Liver (tissue), 9 donors: Measurements from ENCODE around the gene EPB41L4A. TPM values are rescaled to one million over a fixed set of nuclear protein-coding genes. Genes with fewer than 3 reads are reported as not detected.

Experiments used
- DNase-seq: peaks from one replicate; pipeline ENCODE4 v3.0.0-alpha.2; 2017; ENCODE audit warnings: low spot score
- H3K27ac ChIP-seq, 2 donors: one replicate each; pipeline ENCODE4 v1.7.0; 2013; ENCODE audit warnings: inconsistent platforms in 2 of 2, low read length in 2 of 2, control low read depth in 1 of 2, low read depth in 1 of 2, mild to moderate bottlenecking in 1 of 2
- H3K27me3 ChIP-seq, 4 donors: one replicate each; pipeline versions ENCODE4 v1.6.1 to v1.7.0; 2013; ENCODE audit warnings: low read length in 3 of 4, inconsistent platforms in 1 of 4, mild to moderate bottlenecking in 1 of 4, moderate library complexity in 1 of 4; ENCODE audit not compliant: control insufficient read depth in 4 of 4, insufficient read depth in 4 of 4
- H3K36me3 ChIP-seq, 4 donors: one replicate each; pipeline versions ENCODE4 v1.6.1 to v1.7.0; 2013; ENCODE audit warnings: low read length in 3 of 4, mild to moderate bottlenecking in 3 of 4, low read depth in 1 of 4, moderate library complexity in 1 of 4; ENCODE audit not compliant: control insufficient read depth in 4 of 4, insufficient read depth in 3 of 4
- H3K4me1 ChIP-seq, 4 donors: one replicate each; pipeline versions ENCODE4 v1.6.1 to v1.7.0; 2013; ENCODE audit warnings: low read length in 3 of 4, mild to moderate bottlenecking in 3 of 4, moderate library complexity in 1 of 4; ENCODE audit not compliant: control insufficient read depth in 4 of 4, insufficient read depth in 4 of 4
- H3K4me3 ChIP-seq, 3 donors: one replicate each; pipeline versions ENCODE4 v1.6.1 to v1.7.0; 2013; ENCODE audit warnings: low read length in 3 of 3, control low read depth in 1 of 3, low read depth in 1 of 3, mild to moderate bottlenecking in 1 of 3
- H3K9ac ChIP-seq, 2 donors: one replicate each; pipeline ENCODE4 v1.7.0; 2013; ENCODE audit warnings: low read length in 2 of 2, mild to moderate bottlenecking in 2 of 2, moderate library complexity in 2 of 2, control low read depth in 1 of 2, low read depth in 1 of 2
- H3K9me3 ChIP-seq, 4 donors: one replicate each; pipeline versions ENCODE4 v1.6.1 to v1.7.0; 2013; ENCODE audit warnings: low read length in 3 of 4; ENCODE audit not compliant: control insufficient read depth in 4 of 4
- ATF3 ChIP-seq: IDR thresholded peaks from 2 replicates; pipeline ENCODE4 v1.6.1; 2016; ENCODE audit warnings: antibody characterized with exemption
- EGR1 ChIP-seq, 2 donors: IDR thresholded peaks; 2 replicates each; pipeline ENCODE4 v1.6.1; 2016 to 2018; ENCODE audit warnings: antibody characterized with exemption in 2 of 2, low read depth in 2 of 2
- FOXA1 ChIP-seq: IDR thresholded peaks from 2 replicates; pipeline ENCODE4 v1.6.1; 2016; ENCODE audit warnings: antibody characterized with exemption
- FOXA2 ChIP-seq: IDR thresholded peaks from 2 replicates; pipeline ENCODE4 v1.6.1; 2016; ENCODE audit warnings: antibody characterized with exemption
- GABPA ChIP-seq, 2 donors: IDR thresholded peaks in 1 of 2; conservative IDR thresholded peaks in 1 of 2; 2 replicates each; pipeline ENCODE4 v1.6.1; 2016; ENCODE audit warnings: antibody characterized with exemption in 2 of 2, mild to moderate bottlenecking in 1 of 2, moderate library complexity in 1 of 2
- HNF4A ChIP-seq, 2 donors: conservative IDR thresholded peaks; 2 replicates each; pipeline ENCODE4 v1.6.1; 2016; ENCODE audit warnings: antibody characterized with exemption in 2 of 2, mild to moderate bottlenecking in 2 of 2
- HNF4G ChIP-seq: IDR thresholded peaks from 2 replicates; pipeline ENCODE4 v1.6.1; 2016; ENCODE audit warnings: antibody characterized with exemption
- JUND ChIP-seq, 2 donors: IDR thresholded peaks; 2 replicates each; pipeline ENCODE4 v1.6.1; 2016; ENCODE audit warnings: antibody characterized with exemption in 2 of 2
- NR2F2 ChIP-seq: IDR thresholded peaks from 2 replicates; pipeline ENCODE4 v1.6.1; 2016; ENCODE audit warnings: antibody characterized with exemption
- RAD21 ChIP-seq, 2 donors: IDR thresholded peaks; 2 replicates each; pipeline ENCODE4 v1.6.1; 2016; ENCODE audit warnings: antibody characterized with exemption in 2 of 2, mild to moderate bottlenecking in 2 of 2
- REST ChIP-seq: IDR thresholded peaks from 2 replicates; pipeline ENCODE4 v1.6.1; 2016; ENCODE audit warnings: antibody characterized with exemption, mild to moderate bottlenecking
- RXRA ChIP-seq, 2 donors: IDR thresholded peaks; 2 replicates each; pipeline ENCODE4 v1.6.1; 2017 to 2018; ENCODE audit warnings: antibody characterized with exemption in 2 of 2, mild to moderate bottlenecking in 1 of 2
- SP1 ChIP-seq: IDR thresholded peaks from 2 replicates; pipeline ENCODE4 v1.6.1; 2018; ENCODE audit warnings: antibody characterized with exemption, mild to moderate bottlenecking
- TAF1 ChIP-seq: conservative IDR thresholded peaks from 2 replicates; pipeline ENCODE4 v1.6.1; 2016; ENCODE audit warnings: antibody characterized with exemption, mild to moderate bottlenecking
- YY1 ChIP-seq: IDR thresholded peaks from 2 replicates; pipeline ENCODE4 v1.6.1; 2016; ENCODE audit warnings: antibody characterized with exemption, mild to moderate bottlenecking
- ZBTB33 ChIP-seq: IDR thresholded peaks from 2 replicates; pipeline ENCODE4 v1.6.1; 2016; ENCODE audit warnings: antibody characterized with exemption
- WGBS: extraction: QIAGEN DNeasy Blood & Tissue Kit; methylation state at CpG from one replicate; pipeline ENCODE4 v1.1.7; 2013; 5-methylcytosine and 5-hydroxymethylcytosine counted together
- polyA plus RNA-seq, 2 donors: library from polyadenylated mRNA; stranded (reverse) in 1 of 2; unstranded in 1 of 2; fragments of 200-250 nt in 1 of 2; fragments of >200 nt in 1 of 2; fragmentation: Nextera tagmentation in 1 of 2; extraction: Ambion mirVana in 1 of 2; gene quantifications; one replicate each; pipeline versions ENCODE4 v1.2.1 to v1.2.3, GENCODE V29; 2013 to 2015
- total RNA-seq, 2 donors: library from RNA; depleted of rRNA; stranded (reverse); fragments of >200 nt; gene quantifications; one replicate each; pipeline ENCODE4 v1.2.3, GENCODE V29; 2014
- TF ChIP-seq, protein P1 (sequence below): IDR thresholded peaks from 2 replicates; pipeline ENCODE4 v1.6.1; 2016; ENCODE audit warnings: antibody characterized with exemption
- TF ChIP-seq, protein P2 (sequence below): fragments of 150-350 bp; IDR thresholded peaks from 2 replicates; pipeline ENCODE4 v1.5.1; 2017; ENCODE audit warnings: improper control_type of control experiment, low read depth, low read length; ENCODE audit not compliant: missing input control
- donor health status: healthy.
- donor health status: healthy.
- donor health status: healthy.
- donor health status: healthy.
- donor health status: healthy.

EPB41L4A gene
- total and polyA plus RNA-seq, 4 donors, result 1.1 to 8.0 (median 3.9) TPM

GRCh38 chr5:112386766-112387165 lies 32.3 kb downstream of the EPB41L4A start:
- H3K27ac ChIP-seq, result no peak overlapping the region
- peaks cover 0 to 2% (median 0%) of the 10 kb centered on the region in 4 donors for H3K4me1 ChIP-seq
- WGBS, result 87% methylated on average over 5 of the region's 5 CpGs
- no peaks in the 10 kb centered on the region for H3K9me3 ChIP-seq
- TF ChIP-seq HNF4G (no peak), FOXA2 (no peak), EGR1 (IDR thresholded peaks at IDR 0.05; ENCODE audit: low read depth in 2 of 2) (no peak), HNF4A (conservative IDR thresholded peaks at IDR 0.05) (no peak), FOXA1 (no peak), SP1 (no peak), REST (no peak), ZBTB33 (no peak), TAF1 (no peak), GABPA (IDR thresholded peaks at IDR 0.05 in 1 of 2, conservative IDR thresholded peaks at IDR 0.05 in 1 of 2) (no peak), YY1 (no peak), NR2F2 (no peak), ATF3 (no peak), JUND (IDR thresholded peaks at IDR 0.05) (no peak), RXRA (IDR thresholded peaks at IDR 0.05) (no peak), RAD21 (IDR thresholded peaks at IDR 0.05) (no peak)
- TF ChIP-seq, protein P1, sequence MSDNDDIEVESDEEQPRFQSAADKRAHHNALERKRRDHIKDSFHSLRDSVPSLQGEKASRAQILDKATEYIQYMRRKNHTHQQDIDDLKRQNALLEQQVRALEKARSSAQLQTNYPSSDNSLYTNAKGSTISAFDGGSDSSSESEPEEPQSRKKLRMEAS, result no peak
- TF ChIP-seq, protein P2, sequence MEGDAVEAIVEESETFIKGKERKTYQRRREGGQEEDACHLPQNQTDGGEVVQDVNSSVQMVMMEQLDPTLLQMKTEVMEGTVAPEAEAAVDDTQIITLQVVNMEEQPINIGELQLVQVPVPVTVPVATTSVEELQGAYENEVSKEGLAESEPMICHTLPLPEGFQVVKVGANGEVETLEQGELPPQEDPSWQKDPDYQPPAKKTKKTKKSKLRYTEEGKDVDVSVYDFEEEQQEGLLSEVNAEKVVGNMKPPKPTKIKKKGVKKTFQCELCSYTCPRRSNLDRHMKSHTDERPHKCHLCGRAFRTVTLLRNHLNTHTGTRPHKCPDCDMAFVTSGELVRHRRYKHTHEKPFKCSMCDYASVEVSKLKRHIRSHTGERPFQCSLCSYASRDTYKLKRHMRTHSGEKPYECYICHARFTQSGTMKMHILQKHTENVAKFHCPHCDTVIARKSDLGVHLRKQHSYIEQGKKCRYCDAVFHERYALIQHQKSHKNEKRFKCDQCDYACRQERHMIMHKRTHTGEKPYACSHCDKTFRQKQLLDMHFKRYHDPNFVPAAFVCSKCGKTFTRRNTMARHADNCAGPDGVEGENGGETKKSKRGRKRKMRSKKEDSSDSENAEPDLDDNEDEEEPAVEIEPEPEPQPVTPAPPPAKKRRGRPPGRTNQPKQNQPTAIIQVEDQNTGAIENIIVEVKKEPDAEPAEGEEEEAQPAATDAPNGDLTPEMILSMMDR, result no peak
- H3K27me3 ChIP-seq, result no peaks in the 10 kb centered on the region
- no peak overlapping the region for H3K4me3 ChIP-seq
- DNase-seq, result no peak
- no peaks in the 10 kb centered on the region for H3K36me3 ChIP-seq
- no peak overlapping the region for H3K9ac ChIP-seq

GRCh38 chr5:112385969-112386368 lies 33.1 kb downstream of the EPB41L4A start:
- H3K4me1 ChIP-seq, result peaks cover 0 to 2% (median 0%) of the 10 kb centered on the region in 4 donors
- DNase-seq, result no peak
- H3K9me3 ChIP-seq, result no peaks in the 10 kb centered on the region
- H3K4me3 ChIP-seq, result no peak overlapping the region
- H3K27me3 ChIP-seq, result no peaks in the 10 kb centered on the region
- H3K36me3 ChIP-seq, result no peaks in the 10 kb centered on the region
- 84% methylated on average over 1 of the region's 1 CpG for WGBS
- no peak overlapping the region for H3K9ac ChIP-seq
- H3K27ac ChIP-seq, result no peak overlapping the region
- no peak for TF ChIP-seq REST
- TF ChIP-seq YY1, result no peak
- no peak for TF ChIP-seq RAD21 (IDR thresholded peaks at IDR 0.05)
- TF ChIP-seq JUND (IDR thresholded peaks at IDR 0.05), result no peak
- no peak for TF ChIP-seq EGR1 (IDR thresholded peaks at IDR 0.05; ENCODE audit: low read depth in 2 of 2)
- TF ChIP-seq NR2F2, result no peak
- TF ChIP-seq, protein P2, result no peak
- no peak for TF ChIP-seq FOXA1
- no peak for TF ChIP-seq GABPA (IDR thresholded peaks at IDR 0.05 in 1 of 2, conservative IDR thresholded peaks at IDR 0.05 in 1 of 2)
- no peak for TF ChIP-seq FOXA2
- TF ChIP-seq TAF1, result no peak
- TF ChIP-seq, protein P1, result no peak
- TF ChIP-seq HNF4G, result no peak
